Lung microvascular endothelial cell (primary cell): ENCODE data around the gene KCND2. TPM values are rescaled to one million over a fixed set of nuclear protein-coding genes. Genes with fewer than 3 reads are reported as not detected.
"Not testable (repeated sequence)": the region's sequence is repeated elsewhere in the genome, so short reads cannot be mapped to it uniquely, and the experiment has no call there.

Source experiments
- DNase-seq, 2 donors: peaks; one replicate each; pipeline versions ENCODE4 v3.0.0 to v3.0.0-alpha.2; 2010; ENCODE audit warnings: low read depth in 2 of 2
- total RNA-seq: library from RNA; depleted of rRNA; stranded (reverse); fragments of >200 nt; gene quantifications from 2 replicates; pipeline ENCODE4 v1.2.1, GENCODE V29; 2014

The KCND2 gene
- total RNA-seq, 1 donor from 2014 or later: 0.20 TPM

- DNase-seq: no peak
These were observed 465.8 kb downstream of the KCND2 start for GRCh38 chr7:120738816-120739215.

- DNase-seq: peak; percentile 87 to 88
These were observed 467.4 kb downstream of the KCND2 start for GRCh38 chr7:120740348-120740747.

GRCh38 chr7:120741371-120742042 is 468.5 kb downstream of the KCND2 start:
- DNase-seq: peak in 1 of 2 donors; percentile 14

- DNase-seq: no peak
These were observed 469.4 kb downstream of the KCND2 start for GRCh38 chr7:120742372-120742771.

GRCh38 chr7:120743128-120743527 is 470.2 kb downstream of the KCND2 start:
- DNase-seq: no peak

- no peak for DNase-seq
These were observed 487.1 kb downstream of the KCND2 start for GRCh38 chr7:120760050-120760449.

GRCh38 chr7:120760851-120761250 is 487.9 kb downstream of the KCND2 start:
- no peak for DNase-seq

GRCh38 chr7:120770206-120770605 is 497.2 kb downstream of the KCND2 start:
- no peak for DNase-seq

- no peak for DNase-seq
These were observed 501.5 kb downstream of the KCND2 start for GRCh38 chr7:120774481-120774880.

- no peak for DNase-seq
These were observed 502.8 kb downstream of the KCND2 start for GRCh38 chr7:120775755-120776154.

GRCh38 chr7:120779078-120779477 is 506.1 kb downstream of the KCND2 start:
- not testable (repeated sequence) for DNase-seq

GRCh38 chr7:120780451-120780850 is 507.5 kb downstream of the KCND2 start:
- DNase-seq: not testable (repeated sequence)

GRCh38 chr7:120780938-120781337 is 508.0 kb downstream of the KCND2 start:
- no peak for DNase-seq

GRCh38 chr7:120781924-120782323 is 508.9 kb downstream of the KCND2 start:
- not testable (repeated sequence) for DNase-seq

- DNase-seq: no peak
These were observed 510.3 kb downstream of the KCND2 start for GRCh38 chr7:120783273-120783672.

GRCh38 chr7:120783721-120784120 is 510.7 kb downstream of the KCND2 start:
- DNase-seq: no peak

GRCh38 chr7:120785095-120785494 is 512.1 kb downstream of the KCND2 start:
- DNase-seq: no peak

- DNase-seq: peak; percentile 77 to 79
These were observed 519.3 kb downstream of the KCND2 start for GRCh38 chr7:120792091-120792860.

GRCh38 chr7:120792861-120793130 is 519.8 kb downstream of the KCND2 start:
- DNase-seq: no peak

GRCh38 chr7:120793213-120793936 is 520.4 kb downstream of the KCND2 start:
- no peak for DNase-seq

GRCh38 chr7:120794106-120794729 is 521.2 kb downstream of the KCND2 start:
- no peak for DNase-seq

- DNase-seq: no peak
These were observed 524.2 kb downstream of the KCND2 start for GRCh38 chr7:120797026-120797645.
